Fibroblast of lung (primary cell): Measurements from ENCODE around the gene CENPE.

Experiments used
- CTCF ChIP-seq, 2 donors: IDR thresholded peaks in 1 of 2; conservative IDR thresholded peaks in 1 of 2; 1 replicate in 1 of 2; 2 replicates in 1 of 2; pipeline ENCODE4 v1.5.1; 2011 to 2012; ENCODE audit warnings: low read length in 2 of 2, control low read depth in 1 of 2, inconsistent platforms in 1 of 2, low read depth in 1 of 2, mild to moderate bottlenecking in 1 of 2
- EZH2 ChIP-seq: IDR thresholded peaks from 2 replicates; pipeline ENCODE4 v1.5.1; 2012; ENCODE audit warnings: low read length, control low read depth, mild to moderate bottlenecking; ENCODE audit errors: missing control alignments

- TF ChIP-seq CTCF (conservative IDR thresholded peaks at IDR 0.05 in 1 of 2, IDR thresholded peaks at IDR 0.05 in 1 of 2; ENCODE audit: low read depth in 1 of 2, low read length in 2 of 2) (no peak), EZH2 (no peak)
Observed at GRCh38 chr4:103108542-103108941, 89.6 kb downstream of the CENPE start.
